GM19468 (cell line): ENCODE data around the gene CCNL2.

Experiments used
- ATAC-seq: cut with Tn5 transposase; IDR thresholded peaks from one replicate; pipeline ENCODE4 v1.9.1; 2021; ENCODE audit warnings: mild to moderate bottlenecking, moderate library complexity, moderate number of reproducible peaks; ENCODE audit not compliant: unreplicated experiment; ENCODE audit errors: extremely low read depth

CCNL2 gene

GRCh38 chr1:1347663-1348419, 51.3 kb downstream of the CCNL2 start:
- no peak for ATAC-seq

- no peak for ATAC-seq
Measured at GRCh38 chr1:1347026-1347595, 52.0 kb downstream of the CCNL2 start.

- no peak for ATAC-seq
Measured at GRCh38 chr1:1346501-1346890, 52.6 kb downstream of the CCNL2 start.

- no peak for ATAC-seq
Measured at GRCh38 chr1:1345860-1346500, 53.2 kb downstream of the CCNL2 start.

- ATAC-seq: no peak
Measured at GRCh38 chr1:1345384-1345783, 53.8 kb downstream of the CCNL2 start.

GRCh38 chr1:1344655-1345361, 54.3 kb downstream of the CCNL2 start:
- ATAC-seq: no peak

GRCh38 chr1:1343811-1344421, 55.2 kb downstream of the CCNL2 start:
- ATAC-seq: no peak

- no peak for ATAC-seq
Measured at GRCh38 chr1:1342584-1343115, 56.5 kb downstream of the CCNL2 start.

- no peak for ATAC-seq
Measured at GRCh38 chr1:1342061-1342562, 57.0 kb downstream of the CCNL2 start.

- no peak for ATAC-seq
Measured at GRCh38 chr1:1341549-1342021, 57.5 kb downstream of the CCNL2 start.

- ATAC-seq: no peak
Measured at GRCh38 chr1:1340791-1341548, 58.2 kb downstream of the CCNL2 start.

GRCh38 chr1:1340185-1340584, 59.0 kb downstream of the CCNL2 start:
- ATAC-seq: no peak

- ATAC-seq: no peak
Measured at GRCh38 chr1:1338278-1338677, 60.9 kb downstream of the CCNL2 start.

- ATAC-seq: no peak
Measured at GRCh38 chr1:1337793-1338147, 61.4 kb downstream of the CCNL2 start.

GRCh38 chr1:1336931-1337792, 62.0 kb downstream of the CCNL2 start:
- ATAC-seq: no peak

GRCh38 chr1:1336446-1336845, 62.7 kb downstream of the CCNL2 start:
- no peak for ATAC-seq

- ATAC-seq: no peak
Measured at GRCh38 chr1:1335792-1336248, 63.3 kb downstream of the CCNL2 start.
